Right lobe of liver (tissue), 4 donors: ENCODE measurements around the gene MBLAC1.

Experiments used
- POLR2A ChIP-seq: fragments of 450-650 bp; IDR thresholded peaks from one replicate; pipeline ENCODE4 v1.6.1; 2017; ENCODE audit warnings: antibody characterized with exemption, mild to moderate bottlenecking
- TF ChIP-seq, protein P1 (sequence below), 4 donors: fragments of 200-600 bp in 3 of 4; fragments of 450-650 bp in 1 of 4; IDR thresholded peaks; one replicate each; pipeline versions ENCODE4 v1.5.1 to v1.8.0; 2016 to 2022; ENCODE audit warnings: antibody characterized with exemption in 4 of 4, mild to moderate bottlenecking in 2 of 4
- donor health status: DM: no; HTN: no; CAD: no.
- donor health status: DM: no; HTN: no; CAD: no.
- donor health status: DM: no; HTN: yes; CAD: no.

DNA sequence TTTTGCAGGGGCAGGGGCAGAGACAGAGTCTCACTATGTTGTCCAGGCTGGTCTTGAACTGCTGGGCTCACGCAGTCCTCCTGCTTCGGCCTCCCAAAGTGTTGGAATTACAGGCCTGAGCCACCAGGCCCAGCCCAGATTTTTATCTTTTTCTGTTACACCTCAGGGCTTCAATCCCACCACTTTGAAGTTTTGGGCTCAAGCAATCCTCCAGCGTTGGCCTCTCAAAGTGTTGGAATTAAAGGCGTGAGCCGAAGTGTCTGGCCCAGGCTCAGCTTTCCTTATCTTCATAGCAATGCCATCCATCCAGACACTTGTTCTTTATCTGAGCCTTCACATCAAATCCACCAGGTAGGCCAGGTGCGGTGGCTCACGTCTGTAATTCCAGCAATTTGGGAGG lies 11.7 kb upstream of the MBLAC1 start:
- TF ChIP-seq, protein P1, sequence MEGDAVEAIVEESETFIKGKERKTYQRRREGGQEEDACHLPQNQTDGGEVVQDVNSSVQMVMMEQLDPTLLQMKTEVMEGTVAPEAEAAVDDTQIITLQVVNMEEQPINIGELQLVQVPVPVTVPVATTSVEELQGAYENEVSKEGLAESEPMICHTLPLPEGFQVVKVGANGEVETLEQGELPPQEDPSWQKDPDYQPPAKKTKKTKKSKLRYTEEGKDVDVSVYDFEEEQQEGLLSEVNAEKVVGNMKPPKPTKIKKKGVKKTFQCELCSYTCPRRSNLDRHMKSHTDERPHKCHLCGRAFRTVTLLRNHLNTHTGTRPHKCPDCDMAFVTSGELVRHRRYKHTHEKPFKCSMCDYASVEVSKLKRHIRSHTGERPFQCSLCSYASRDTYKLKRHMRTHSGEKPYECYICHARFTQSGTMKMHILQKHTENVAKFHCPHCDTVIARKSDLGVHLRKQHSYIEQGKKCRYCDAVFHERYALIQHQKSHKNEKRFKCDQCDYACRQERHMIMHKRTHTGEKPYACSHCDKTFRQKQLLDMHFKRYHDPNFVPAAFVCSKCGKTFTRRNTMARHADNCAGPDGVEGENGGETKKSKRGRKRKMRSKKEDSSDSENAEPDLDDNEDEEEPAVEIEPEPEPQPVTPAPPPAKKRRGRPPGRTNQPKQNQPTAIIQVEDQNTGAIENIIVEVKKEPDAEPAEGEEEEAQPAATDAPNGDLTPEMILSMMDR (IDR thresholded peaks at IDR 0.05), result no peak
- no peak for TF ChIP-seq POLR2A
